ENCODE data around the gene PTPRCAP.

The PTPRCAP gene

GRCh38 chr11:67409781-67410368 is 27.6 kb downstream of the PTPRCAP start:
- TF ChIP-seq CTCF (conservative IDR thresholded peaks at IDR 0.05; ENCODE audit: low read depth, low read length): no peak
- no peak overlapping the region for H3K4me3 ChIP-seq (ENCODE audit: low read depth, low read length)
- no peak for DNase-seq (ENCODE audit: low read depth)

GRCh38 chr11:67409261-67409666 is 28.2 kb downstream of the PTPRCAP start:
- no peak overlapping the region for H3K4me3 ChIP-seq (ENCODE audit: low read depth, low read length)
- no peak for TF ChIP-seq CTCF (conservative IDR thresholded peaks at IDR 0.05; ENCODE audit: low read depth, low read length)
- DNase-seq (ENCODE audit: low read depth): no peak

- no peak overlapping the region for H3K4me3 ChIP-seq (ENCODE audit: low read depth, low read length)
- TF ChIP-seq CTCF (conservative IDR thresholded peaks at IDR 0.05; ENCODE audit: low read depth, low read length): no peak
Observed at GRCh38 chr11:67408437-67409200, 28.9 kb downstream of the PTPRCAP start.

DNA sequence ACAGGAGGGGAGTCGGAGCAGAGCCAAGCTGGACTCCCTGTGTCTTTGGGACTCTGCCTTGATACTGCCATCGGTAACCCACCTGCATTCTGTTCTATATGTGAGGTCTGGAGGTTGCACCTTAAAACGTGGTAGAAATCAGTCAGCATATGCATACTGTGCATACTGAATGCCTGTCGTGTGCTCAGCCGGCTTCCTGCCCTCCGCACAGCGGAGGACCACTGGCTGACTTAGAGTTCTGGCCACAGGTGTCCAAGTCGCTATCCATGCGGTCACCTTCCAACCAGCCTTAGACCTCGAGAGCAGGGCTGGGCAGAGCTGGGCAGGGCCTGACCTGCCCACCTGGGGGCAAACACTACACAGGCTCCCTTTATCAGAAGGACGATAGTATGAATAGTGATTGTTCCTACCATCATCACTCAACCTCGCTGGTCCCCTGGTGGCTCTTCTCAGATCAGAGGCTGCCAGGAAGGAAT is 29.8 kb downstream of the PTPRCAP start:
- DNase-seq (ENCODE audit: low read depth): no peak
- no peak for TF ChIP-seq CTCF (conservative IDR thresholded peaks at IDR 0.05; ENCODE audit: low read depth, low read length)
- H3K4me3 ChIP-seq (ENCODE audit: low read depth, low read length): no peak overlapping the region

More at GRCh38 chr11:67408437-67409200, 28.9 kb downstream of the PTPRCAP start:
- DNase-seq (ENCODE audit: low read depth): no peak

GRCh38 chr11:67406969-67407687 is 30.4 kb downstream of the PTPRCAP start:
- no peak overlapping the region for H3K4me3 ChIP-seq (ENCODE audit: low read depth, low read length)
- no peak for TF ChIP-seq CTCF (conservative IDR thresholded peaks at IDR 0.05; ENCODE audit: low read depth, low read length)
- DNase-seq (ENCODE audit: low read depth): no peak

- H3K4me3 ChIP-seq (ENCODE audit: low read depth, low read length): no peak overlapping the region
- TF ChIP-seq CTCF (conservative IDR thresholded peaks at IDR 0.05; ENCODE audit: low read depth, low read length): no peak
- DNase-seq (ENCODE audit: low read depth): no peak
Observed at GRCh38 chr11:67406420-67406968, 31.0 kb downstream of the PTPRCAP start.
